ENCODE data around the gene INPP5B.
A peak's percentile ranks its signal among the peaks of the same experiment; 100 is the strongest.
"Not testable (repeated sequence)": the region's sequence is repeated elsewhere in the genome, so short reads cannot be mapped to it uniquely, and the experiment has no call there.

Gene INPP5B

GRCh38 chr1:37946703-37947360, at the start of gene INPP5B:
Gene INPP5B (minus strand): TSS chr1:37947053. CDS start chr1:37946308, 745 bp downstream.
- DNase-seq = peak; percentile 75

- no peak for DNase-seq
These were observed 49.0 kb upstream of the INPP5B start for GRCh38 chr1:37995751-37996345.

GRCh38 chr1:37994886-37995566, 48.2 kb upstream of the INPP5B start:
- no peak for DNase-seq

GRCh38 chr1:37989361-37989930, 42.6 kb upstream of the INPP5B start:
- DNase-seq = peak; percentile 49

GRCh38 chr1:37987679-37988078, 40.8 kb upstream of the INPP5B start:
- no peak for DNase-seq

GRCh38 chr1:37983546-37983945, 36.7 kb upstream of the INPP5B start:
- no peak for DNase-seq

GRCh38 chr1:37978541-37978940, 31.7 kb upstream of the INPP5B start:
- no peak for DNase-seq

GRCh38 chr1:37975083-37975482, 28.2 kb upstream of the INPP5B start:
- not testable (repeated sequence) for DNase-seq

- no peak for DNase-seq
These were observed 27.7 kb upstream of the INPP5B start for GRCh38 chr1:37974567-37974966.

GRCh38 chr1:37973684-37974083, 26.8 kb upstream of the INPP5B start:
- DNase-seq = not testable (repeated sequence)

GRCh38 chr1:37965301-37965700, 18.4 kb upstream of the INPP5B start:
- DNase-seq = no peak

GRCh38 chr1:37964106-37964505, 17.3 kb upstream of the INPP5B start:
- DNase-seq = not testable (repeated sequence)

GRCh38 chr1:37958690-37959089, 11.8 kb upstream of the INPP5B start:
- DNase-seq = no peak

GRCh38 chr1:37955685-37956084, 8.8 kb upstream of the INPP5B start:
- no peak for DNase-seq

- DNase-seq = no peak
These were observed 7.6 kb upstream of the INPP5B start for GRCh38 chr1:37954316-37954971.

- no peak for DNase-seq
These were observed 5.9 kb upstream of the INPP5B start for GRCh38 chr1:37952738-37953137.

- no peak for DNase-seq
These were observed 5.2 kb upstream of the INPP5B start for GRCh38 chr1:37951783-37952624.

GRCh38 chr1:37951041-37951782, 4.4 kb upstream of the INPP5B start:
- DNase-seq = no peak

GRCh38 chr1:37949524-37950152, 2.8 kb upstream of the INPP5B start:
- DNase-seq = no peak

GRCh38 chr1:37948841-37949240, 2.0 kb upstream of the INPP5B start:
- no peak for DNase-seq

- DNase-seq = no peak
These were observed 1.3 kb upstream of the INPP5B start for GRCh38 chr1:37948166-37948565.
